HCT116 (cell line): Measurements from ENCODE around the gene GPR15. TPM values are rescaled to one million over a fixed set of nuclear protein-coding genes. Genes with fewer than 3 reads are reported as not detected.

Experiments
- ATAC-seq: fragments of 200-7000 bp; cut with Tn5 transposase; 2 replicates; pipeline ENCODE4 v1.9.1; 2020; ENCODE audit warnings: mild to moderate bottlenecking, moderate library complexity
- BruUV-seq: library from RNA; stranded (reverse); fragments of 400-500 nt; replicated peaks from 2 replicates; lab custom pipeline; 2021; lab: Mats Ljungman, UMichigan
- CTCF ChIA-PET: fragments of 300-600 bp; sonication (Branson Sonifier 250); formaldehyde crosslinking; loops from one replicate; lab custom pipeline; 2021; ENCODE audit warnings: antibody characterized with exemption; lab: Charles Lee
- POLR2A ChIA-PET: fragments of 300-600, 350-600 bp; sonication (Branson Sonifier 250); formaldehyde crosslinking; loops from one replicate; lab custom pipeline; 2021; ENCODE audit warnings: antibody characterized with exemption; lab: Charles Lee
- RAD21 ChIA-PET, 2 experiments: fragments of 300-600 bp; sonication (Branson Sonifier 250); formaldehyde crosslinking; loops; one replicate each; lab custom pipeline; 2023; ENCODE audit warnings: low total read pairs in 2 of 2; ENCODE audit not compliant: uncharacterized antibody in 2 of 2, unreplicated experiment in 2 of 2, low non-redundant PET in 1 of 2; lab: Charles Lee
- DNase-seq: peaks from one replicate; pipeline ENCODE4 v3.0.0-alpha.2; 2010; ENCODE audit warnings: low read depth, low spot score
- H2AFZ ChIP-seq: fragments of 200-600 bp; shearing (Covaris generic), sonication (generic); 2 replicates; pipeline ENCODE4 v1.6.1; 2017; ENCODE audit warnings: low read depth, mixed run types, mixed read lengths, antibody characterized with exemption, low read length; ENCODE audit not compliant: poor library complexity, severe bottlenecking
- H3K27ac ChIP-seq: 2 replicates; pipeline ENCODE4 v1.5.1; 2012; ENCODE audit warnings: low read depth, low read length
- H3K27me3 ChIP-seq: fragments of 200-600 bp; sonication (generic); 2 replicates; pipeline ENCODE4 v1.6.1; 2016; ENCODE audit warnings: mixed run types, low read length, mixed read lengths; ENCODE audit not compliant: insufficient read depth
- H3K36me3 ChIP-seq, 2 experiments: fragments of 200-500 bp in 1 of 2; fragments of 200-600 bp in 1 of 2; sonication (Bioruptor generic) in 1 of 2; sonication (generic) in 1 of 2; 2 replicates each; pipeline versions ENCODE4 v1.5.1 to v1.6.1; 2014 to 2016; ENCODE audit warnings: low read length in 2 of 2, inconsistent platforms in 1 of 2, mixed read lengths in 1 of 2, mixed run types in 1 of 2; ENCODE audit not compliant: insufficient read depth in 2 of 2, control insufficient read depth in 1 of 2
- H3K4me1 ChIP-seq, 2 experiments: fragments of 200-600 bp in 1 of 2; sonication (generic) in 1 of 2; 2 replicates each; pipeline versions ENCODE4 v1.5.1 to v1.6.1; 2012 to 2017; ENCODE audit warnings: low read length in 2 of 2, inconsistent platforms in 1 of 2, mild to moderate bottlenecking in 1 of 2, mixed read lengths in 1 of 2, mixed run types in 1 of 2, moderate library complexity in 1 of 2; ENCODE audit not compliant: insufficient read depth in 2 of 2, control insufficient read depth in 1 of 2
- H3K4me2 ChIP-seq: fragments of 200-600 bp; sonication (generic); 2 replicates; pipeline ENCODE4 v1.6.1; 2017; ENCODE audit warnings: mixed run types, low read length, mixed read lengths
- H3K4me3 ChIP-seq, 2 experiments: fragments of 200-600 bp in 1 of 2; sonication (generic) in 1 of 2; replicated peaks in 1 of 2; 2 replicates each; pipeline ENCODE4 v1.5.1; 2011 to 2016; ENCODE audit warnings: low read length in 2 of 2, control low read depth in 1 of 2, low read depth in 1 of 2, mild to moderate bottlenecking in 1 of 2, mixed read lengths in 1 of 2, mixed run types in 1 of 2
- H3K79me2 ChIP-seq: fragments of 200-600 bp; sonication (generic); 2 replicates; pipeline ENCODE4 v1.6.1; 2017; ENCODE audit warnings: mild to moderate bottlenecking, mixed run types, low read length, moderate library complexity, mixed read lengths; ENCODE audit not compliant: insufficient read depth
- H3K9ac ChIP-seq: fragments of 200-600 bp; sonication (generic); 2 replicates; pipeline ENCODE4 v1.6.1; 2016; ENCODE audit warnings: low read length, mixed read lengths
- H3K9me2 ChIP-seq: fragments of 200-600 bp; sonication (generic), shearing (Covaris generic); 2 replicates; pipeline ENCODE4 v1.6.1; 2017; ENCODE audit warnings: mixed run types, mild to moderate bottlenecking, moderate library complexity; ENCODE audit not compliant: insufficient read depth
- H3K9me3 ChIP-seq, 2 experiments: fragments of 200-500 bp in 1 of 2; fragments of 200-600 bp in 1 of 2; sonication (Bioruptor generic) in 1 of 2; sonication (generic) in 1 of 2; 2 replicates each; pipeline ENCODE4 v1.6.1; 2014 to 2017; ENCODE audit warnings: low read length in 2 of 2, mixed read lengths in 2 of 2, inconsistent platforms in 1 of 2, low read depth in 1 of 2, mild to moderate bottlenecking in 1 of 2, mixed run types in 1 of 2, moderate library complexity in 1 of 2; ENCODE audit not compliant: control insufficient read depth in 1 of 2, insufficient read depth in 1 of 2
- H4K20me1 ChIP-seq: fragments of 200-600 bp; sonication (generic), shearing (Covaris generic); 2 replicates; pipeline ENCODE4 v1.6.1; 2017; ENCODE audit warnings: mixed run types, mild to moderate bottlenecking, moderate library complexity; ENCODE audit not compliant: insufficient read depth
- ATF3 ChIP-seq: IDR thresholded peaks from 2 replicates; pipeline ENCODE4 v1.6.1; 2012
- CEBPB ChIP-seq: IDR thresholded peaks from 2 replicates; pipeline ENCODE4 v1.6.1; 2012; ENCODE audit warnings: low read depth
- EGR1 ChIP-seq: IDR thresholded peaks from 2 replicates; pipeline ENCODE4 v1.6.1; 2012; ENCODE audit warnings: low read depth
- ELF1 ChIP-seq: IDR thresholded peaks from 2 replicates; pipeline ENCODE4 v1.6.1; 2012; ENCODE audit warnings: low read depth, borderline replicate concordance
- EZH2phosphoT487 ChIP-seq: fragments of 200-600 bp; IDR thresholded peaks from 2 replicates; pipeline ENCODE4 v1.6.1; 2018; ENCODE audit warnings: antibody characterized with exemption, borderline replicate concordance
- FOSL1 ChIP-seq: IDR thresholded peaks from 2 replicates; pipeline ENCODE4 v1.6.1; 2012; ENCODE audit warnings: low read depth
- JUND ChIP-seq: IDR thresholded peaks from 2 replicates; pipeline ENCODE4 v1.6.1; 2012
- POLR2A ChIP-seq: IDR thresholded peaks from 2 replicates; pipeline ENCODE4 v1.7.0; 2011; ENCODE audit warnings: borderline replicate concordance; ENCODE audit not compliant: insufficient read depth, insufficient read length; ENCODE audit errors: extremely low read depth
- RAD21 ChIP-seq: IDR thresholded peaks from 2 replicates; pipeline ENCODE4 v1.6.1; 2012; ENCODE audit warnings: low read depth, mild to moderate bottlenecking
- intact Hi-C: fragments of 100-400 bp; cut with micrococcal nuclease; formaldehyde crosslinking; loops from 2 replicates; pipeline ENCODE4 v1.10.0; 2022
- total RNA-seq: library from RNA; stranded (reverse); gene quantifications from one replicate; pipeline ENCODE4 v1.2.1, GENCODE V29; 2021; ENCODE audit not compliant: unreplicated experiment
- TF ChIP-seq, protein P1 (sequence below): IDR thresholded peaks from 2 replicates; pipeline ENCODE4 v1.6.1; 2011; ENCODE audit warnings: mild to moderate bottlenecking, low read length, moderate library complexity; ENCODE audit not compliant: insufficient replicate concordance; ENCODE audit errors: extremely low read depth
- TF ChIP-seq, protein P2 (sequence below): IDR thresholded peaks from 2 replicates; pipeline ENCODE4 v1.6.1; 2012; ENCODE audit warnings: low read depth

Gene GPR15
- total RNA-seq, 1 experiment from 2014 or later, result 1.1 TPM

- TF ChIP-seq, protein P1, sequence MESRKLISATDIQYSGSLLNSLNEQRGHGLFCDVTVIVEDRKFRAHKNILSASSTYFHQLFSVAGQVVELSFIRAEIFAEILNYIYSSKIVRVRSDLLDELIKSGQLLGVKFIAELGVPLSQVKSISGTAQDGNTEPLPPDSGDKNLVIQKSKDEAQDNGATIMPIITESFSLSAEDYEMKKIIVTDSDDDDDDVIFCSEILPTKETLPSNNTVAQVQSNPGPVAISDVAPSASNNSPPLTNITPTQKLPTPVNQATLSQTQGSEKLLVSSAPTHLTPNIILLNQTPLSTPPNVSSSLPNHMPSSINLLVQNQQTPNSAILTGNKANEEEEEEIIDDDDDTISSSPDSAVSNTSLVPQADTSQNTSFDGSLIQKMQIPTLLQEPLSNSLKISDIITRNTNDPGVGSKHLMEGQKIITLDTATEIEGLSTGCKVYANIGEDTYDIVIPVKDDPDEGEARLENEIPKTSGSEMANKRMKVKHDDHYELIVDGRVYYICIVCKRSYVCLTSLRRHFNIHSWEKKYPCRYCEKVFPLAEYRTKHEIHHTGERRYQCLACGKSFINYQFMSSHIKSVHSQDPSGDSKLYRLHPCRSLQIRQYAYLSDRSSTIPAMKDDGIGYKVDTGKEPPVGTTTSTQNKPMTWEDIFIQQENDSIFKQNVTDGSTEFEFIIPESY, result no peak
- TF ChIP-seq EZH2phosphoT487, result no peak
- TF ChIP-seq ELF1, result no peak
These were observed 48.9 kb upstream of the GPR15 start (continued) for GRCh38 chr3:98482717-98483482.

DNA sequence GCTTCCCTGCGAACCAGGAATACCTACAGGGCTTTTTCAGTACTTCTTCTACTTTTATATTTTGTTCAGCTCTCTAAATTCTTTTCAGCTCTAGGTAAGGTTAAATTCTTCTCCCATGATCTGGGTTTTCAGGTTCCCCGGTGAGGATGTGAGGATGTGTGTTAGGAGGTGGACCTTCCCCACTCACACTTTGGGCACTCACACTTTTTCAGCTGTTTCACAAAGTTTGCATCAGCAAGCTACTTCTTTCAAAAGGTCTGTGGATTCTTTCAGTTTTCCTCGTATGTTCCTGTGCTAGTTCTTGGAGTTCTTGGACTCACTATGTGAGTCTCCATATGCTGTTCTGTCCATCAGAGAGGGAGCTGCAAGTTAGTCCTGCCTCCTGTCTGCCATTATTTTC, 48.2 kb upstream of the GPR15 start:
- TF ChIP-seq CEBPB (peak; percentile 82), ATF3 (no peak), EGR1 (no peak), FOSL1 (no peak), JUND (no peak), RAD21 (0 out of 2 replicates have a peak, but pooled peaks have one; percentile 4), POLR2A (no peak)
- TF ChIP-seq, protein P2, sequence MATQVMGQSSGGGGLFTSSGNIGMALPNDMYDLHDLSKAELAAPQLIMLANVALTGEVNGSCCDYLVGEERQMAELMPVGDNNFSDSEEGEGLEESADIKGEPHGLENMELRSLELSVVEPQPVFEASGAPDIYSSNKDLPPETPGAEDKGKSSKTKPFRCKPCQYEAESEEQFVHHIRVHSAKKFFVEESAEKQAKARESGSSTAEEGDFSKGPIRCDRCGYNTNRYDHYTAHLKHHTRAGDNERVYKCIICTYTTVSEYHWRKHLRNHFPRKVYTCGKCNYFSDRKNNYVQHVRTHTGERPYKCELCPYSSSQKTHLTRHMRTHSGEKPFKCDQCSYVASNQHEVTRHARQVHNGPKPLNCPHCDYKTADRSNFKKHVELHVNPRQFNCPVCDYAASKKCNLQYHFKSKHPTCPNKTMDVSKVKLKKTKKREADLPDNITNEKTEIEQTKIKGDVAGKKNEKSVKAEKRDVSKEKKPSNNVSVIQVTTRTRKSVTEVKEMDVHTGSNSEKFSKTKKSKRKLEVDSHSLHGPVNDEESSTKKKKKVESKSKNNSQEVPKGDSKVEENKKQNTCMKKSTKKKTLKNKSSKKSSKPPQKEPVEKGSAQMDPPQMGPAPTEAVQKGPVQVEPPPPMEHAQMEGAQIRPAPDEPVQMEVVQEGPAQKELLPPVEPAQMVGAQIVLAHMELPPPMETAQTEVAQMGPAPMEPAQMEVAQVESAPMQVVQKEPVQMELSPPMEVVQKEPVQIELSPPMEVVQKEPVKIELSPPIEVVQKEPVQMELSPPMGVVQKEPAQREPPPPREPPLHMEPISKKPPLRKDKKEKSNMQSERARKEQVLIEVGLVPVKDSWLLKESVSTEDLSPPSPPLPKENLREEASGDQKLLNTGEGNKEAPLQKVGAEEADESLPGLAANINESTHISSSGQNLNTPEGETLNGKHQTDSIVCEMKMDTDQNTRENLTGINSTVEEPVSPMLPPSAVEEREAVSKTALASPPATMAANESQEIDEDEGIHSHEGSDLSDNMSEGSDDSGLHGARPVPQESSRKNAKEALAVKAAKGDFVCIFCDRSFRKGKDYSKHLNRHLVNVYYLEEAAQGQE, result no peak
- TF ChIP-seq, protein P1, result no peak
- Histone ChIP-seq H3K9ac (peak overlapping the region; percentile 34), H3K4me3 (peak overlapping the region in 1 of 2 experiments; percentile 10; a peak in 1 of 4 replicates), H3K27ac (peak overlapping the region; percentile 55), H3K4me2 (peak overlapping the region; percentile 62), H2AFZ (peak overlapping the region; percentile 85), H3K79me2 (no peaks in the 10 kb centered on the region), H3K27me3 (no peaks in the 10 kb centered on the region), H3K9me3 (no peaks in the 10 kb centered on the region; a peak in 1 of 4 replicates), H4K20me1 (no peaks in the 10 kb centered on the region), H3K36me3 (no peaks in the 10 kb centered on the region), H3K9me2 (no peaks in the 10 kb centered on the region), H3K4me1 (peaks cover 19 to 21% of the 10 kb centered on the region in 2 experiments)
- DNase-seq, result peak; percentile 37
- ChIA-PET RAD21 (no interaction called here), POLR2A (interaction anchor here (0.8 to 3.1 kb wide), 10 partner anchors 18 to 82 kb away, joined by 3 to 12 read pairs (median 3); partner anchors contain the start of genes CLDND1 and OR5K1), CTCF (interaction anchor here (1.4 kb wide), 1 partner anchor 32 kb away, joined by 3 read pairs; no protein-coding TSS in a partner anchor)
- peak; percentile 19; the same call in 1 of the 2 replicates for ATAC-seq
- intact Hi-C loops, result no loop called here
- BruUV-seq, result TSS peak; percentile 91
